Ovary (tissue), 9 donors: ENCODE measurements around the gene VTA1. TPM values are rescaled to one million over a fixed set of nuclear protein-coding genes. Genes with fewer than 3 reads are reported as not detected.
"Not testable (repeated sequence)": the region's sequence is repeated elsewhere in the genome, so short reads cannot be mapped to it uniquely, and the experiment has no call there.

Experiments
- DNase-seq, 5 donors: peaks; one replicate each; pipeline ENCODE4 v3.0.0-alpha.2; 2019 to 2020
- H3K27ac ChIP-seq, 2 donors: fragments of 200-600 bp; one replicate each; pipeline versions ENCODE4 v1.5.1 to v1.8.0; 2019 to 2022
- H3K27me3 ChIP-seq: fragments of 200-600 bp; one replicate; pipeline ENCODE4 v1.8.0; 2022
- H3K36me3 ChIP-seq: fragments of 200-600 bp; sonication (generic); one replicate; pipeline ENCODE4 v1.5.1; 2019
- H3K4me1 ChIP-seq: one replicate; pipeline ENCODE4 v1.8.1; 2013; ENCODE audit warnings: mild to moderate bottlenecking, moderate library complexity; ENCODE audit not compliant: insufficient read depth
- H3K4me3 ChIP-seq: fragments of 200-600 bp; sonication (generic); one replicate; pipeline ENCODE4 v1.5.1; 2017
- H3K9me3 ChIP-seq, 2 donors: fragments of 200-600 bp in 1 of 2; sonication (generic) in 1 of 2; one replicate each; pipeline versions ENCODE4 v1.5.1 to v1.8.1; 2013 to 2019; ENCODE audit warnings: mild to moderate bottlenecking in 1 of 2, moderate library complexity in 1 of 2
- EP300 ChIP-seq: sonication (generic); formaldehyde crosslinking; IDR thresholded peaks from one replicate; pipeline ENCODE4 v1.6.1; 2017; ENCODE audit warnings: antibody characterized with exemption
- POLR2A ChIP-seq: fragments of 450-650 bp; IDR thresholded peaks from one replicate; pipeline ENCODE4 v1.6.1; 2017; ENCODE audit warnings: antibody characterized with exemption, mild to moderate bottlenecking, moderate library complexity
- WGBS, 3 donors: extraction: QIAGEN DNeasy Blood & Tissue Kit in 1 of 3; methylation state at CpG; one replicate each; pipeline versions ENCODE4 v1.1.5 to v1.1.7; 2013 to 2017; 5-methylcytosine and 5-hydroxymethylcytosine counted together
- intact Hi-C, 4 donors: fragments of 100-400 bp; cut with DNase I; formaldehyde crosslinking; loops; one replicate each; pipeline versions ENCODE4 v1.11.0 to v1.15.1; 2022 to 2023
- polyA plus RNA-seq, 2 donors: library from polyadenylated mRNA; stranded (reverse); fragments of 200-250 nt in 1 of 2; fragments of 350-450 nt in 1 of 2; fragmentation: Illumina TruSeq in 1 of 2; extraction: RNeasy Lipid Tissue Mini Kit (QIAGEN cat#74804) in 1 of 2; gene quantifications; one replicate each; pipeline ENCODE4 v1.2.3, GENCODE V29; 2013 to 2014
- total RNA-seq, 7 donors: library from RNA; depleted of rRNA in 2 of 7; stranded (reverse); fragments of >200 nt in 2 of 7; fragmentation: NEBNext Ultra II Directional in 3 of 7; extraction: Animal tissue kit (Norgen Biotek cat#: 25700) in 3 of 7; gene quantifications; one replicate each; pipeline versions ENCODE4 v1.1.0 to v1.2.4, GENCODE V29; 2016 to 2023
- TF ChIP-seq, protein P1 (sequence below), 3 donors: fragments of 450-650 bp in 2 of 3; fragments of 200-600 bp in 1 of 3; IDR thresholded peaks; one replicate each; pipeline versions ENCODE4 v1.5.1 to v1.8.0; 2016 to 2022; ENCODE audit warnings: antibody characterized with exemption in 3 of 3, mild to moderate bottlenecking in 1 of 3
- donor health status: DM: no; HTN: no; CAD: no; lungs with moderate emphysema.
- donor health status: DM: no; HTN: no; CAD: no.
- donor health status: Bipolar disorder and iron deficiency.
- donor health status: DM: yes; HTN: yes; CAD: no.
- donor health status: DM: no; HTN: no; CAD: no.
- donor health status: DM: yes; HTN: yes; CAD: no.

The VTA1 gene
- total and polyA plus RNA-seq, 9 donors: 17.6 to 36.9 (median 24.5) TPM

- H3K27ac ChIP-seq: no peak overlapping the region
- intact Hi-C loops: no loop called here
- no peak for TF ChIP-seq EP300
- no peaks in the 10 kb centered on the region for H3K4me1 ChIP-seq
- no peak for DNase-seq
- no peak overlapping the region for H3K4me3 ChIP-seq
- H3K27me3 ChIP-seq: no peaks in the 10 kb centered on the region
- no peaks in the 10 kb centered on the region for H3K9me3 ChIP-seq
- 76 to 86% (median 80%) methylated on average over 8 of the region's 8 CpGs for WGBS, 3 donors
- H3K36me3 ChIP-seq: no peaks in the 10 kb centered on the region
Measured at GRCh38 chr6:142223938-142224337, 76.9 kb downstream of the VTA1 start.

DNA sequence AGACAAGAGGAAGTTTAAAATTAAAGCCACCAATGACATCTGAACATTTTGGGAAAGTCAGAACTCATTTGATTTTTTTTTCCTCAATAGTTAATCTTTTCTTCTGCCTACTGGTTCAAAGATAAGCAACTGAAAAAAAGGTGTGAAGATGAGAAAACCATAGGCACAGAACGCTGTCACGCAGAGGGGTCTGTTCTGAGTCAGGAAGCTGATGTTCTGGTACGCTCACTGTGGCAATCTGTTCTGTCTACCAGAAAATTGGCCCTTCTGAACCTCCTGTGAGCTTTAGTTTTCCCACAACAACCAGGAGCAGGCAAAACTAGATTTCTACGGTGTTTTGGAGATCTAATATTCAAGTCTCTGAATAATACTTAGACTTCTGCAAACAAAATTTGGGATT lies 78.1 kb downstream of the VTA1 start:
- DNase-seq: no peak
- Histone ChIP-seq H3K4me1 (no peaks in the 10 kb centered on the region), H3K36me3 (no peaks in the 10 kb centered on the region), H3K27me3 (no peaks in the 10 kb centered on the region), H3K9me3 (no peaks in the 10 kb centered on the region), H3K4me3 (no peak overlapping the region), H3K27ac (no peak overlapping the region)
- intact Hi-C loops: no loop called here
- 79 to 83% (median 83%) methylated on average over 4 of the region's 4 CpGs for WGBS, 3 donors
- TF ChIP-seq POLR2A (no peak), EP300 (no peak)
- TF ChIP-seq, protein P1, sequence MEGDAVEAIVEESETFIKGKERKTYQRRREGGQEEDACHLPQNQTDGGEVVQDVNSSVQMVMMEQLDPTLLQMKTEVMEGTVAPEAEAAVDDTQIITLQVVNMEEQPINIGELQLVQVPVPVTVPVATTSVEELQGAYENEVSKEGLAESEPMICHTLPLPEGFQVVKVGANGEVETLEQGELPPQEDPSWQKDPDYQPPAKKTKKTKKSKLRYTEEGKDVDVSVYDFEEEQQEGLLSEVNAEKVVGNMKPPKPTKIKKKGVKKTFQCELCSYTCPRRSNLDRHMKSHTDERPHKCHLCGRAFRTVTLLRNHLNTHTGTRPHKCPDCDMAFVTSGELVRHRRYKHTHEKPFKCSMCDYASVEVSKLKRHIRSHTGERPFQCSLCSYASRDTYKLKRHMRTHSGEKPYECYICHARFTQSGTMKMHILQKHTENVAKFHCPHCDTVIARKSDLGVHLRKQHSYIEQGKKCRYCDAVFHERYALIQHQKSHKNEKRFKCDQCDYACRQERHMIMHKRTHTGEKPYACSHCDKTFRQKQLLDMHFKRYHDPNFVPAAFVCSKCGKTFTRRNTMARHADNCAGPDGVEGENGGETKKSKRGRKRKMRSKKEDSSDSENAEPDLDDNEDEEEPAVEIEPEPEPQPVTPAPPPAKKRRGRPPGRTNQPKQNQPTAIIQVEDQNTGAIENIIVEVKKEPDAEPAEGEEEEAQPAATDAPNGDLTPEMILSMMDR (IDR thresholded peaks at IDR 0.05): no peak

DNA sequence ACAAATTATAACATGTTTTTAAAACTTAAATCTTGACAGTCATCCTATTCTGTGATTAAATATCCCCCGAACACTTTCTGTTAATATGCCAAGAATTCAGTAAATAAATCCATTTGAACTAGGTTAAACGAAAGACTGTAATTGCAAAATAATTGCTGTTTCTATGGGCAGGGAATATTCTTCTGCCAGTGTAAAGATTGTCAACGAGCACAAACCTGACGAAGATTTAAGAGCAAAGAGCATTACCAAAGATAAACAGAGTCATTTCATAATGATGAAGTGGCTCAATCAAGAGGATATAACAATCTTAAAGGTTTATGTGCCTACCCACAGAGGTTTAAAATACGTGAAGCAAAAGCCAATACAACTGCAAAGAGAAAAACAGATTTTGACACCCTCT lies 78.5 kb downstream of the VTA1 start:
- Histone ChIP-seq H3K4me1 (no peaks in the 10 kb centered on the region), H3K27ac (no peak overlapping the region), H3K9me3 (no peaks in the 10 kb centered on the region), H3K27me3 (no peaks in the 10 kb centered on the region), H3K4me3 (no peak overlapping the region), H3K36me3 (no peaks in the 10 kb centered on the region)
- 58 to 70% (median 65%) methylated on average over 5 of the region's 5 CpGs for WGBS, 3 donors
- intact Hi-C loops: no loop called here
- no peak for DNase-seq
- no peak for TF ChIP-seq EP300
- TF ChIP-seq, protein P1 (IDR thresholded peaks at IDR 0.05): no peak
- TF ChIP-seq POLR2A: no peak

DNA sequence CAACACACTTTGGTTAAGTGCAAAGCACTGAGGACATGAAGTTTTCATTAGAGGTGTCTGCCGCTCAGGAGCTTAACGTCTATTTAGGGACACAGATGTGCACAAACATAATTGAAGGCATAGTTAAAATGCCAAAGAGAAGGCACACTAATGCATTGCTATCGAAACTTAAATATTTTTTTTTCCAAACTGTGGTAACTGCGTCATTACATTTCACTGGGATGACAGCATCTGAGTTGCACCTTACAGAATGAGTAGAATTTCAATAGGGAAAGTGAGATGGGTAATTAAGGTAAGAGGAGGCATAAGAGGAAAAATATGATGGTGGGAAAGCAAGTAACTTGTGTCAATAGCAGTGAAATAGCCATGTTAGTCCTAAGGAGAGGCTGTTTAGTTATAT lies 79.7 kb downstream of the VTA1 start:
- 82 to 89% (median 89%) methylated on average over 4 of the region's 4 CpGs for WGBS, 3 donors
- Histone ChIP-seq H3K9me3 (no peaks in the 10 kb centered on the region), H3K4me1 (no peaks in the 10 kb centered on the region), H3K27me3 (no peaks in the 10 kb centered on the region), H3K27ac (no peak overlapping the region), H3K36me3 (no peaks in the 10 kb centered on the region), H3K4me3 (no peak overlapping the region)
- intact Hi-C loops: no loop called here
- TF ChIP-seq EP300: no peak
- TF ChIP-seq, protein P1 (IDR thresholded peaks at IDR 0.05): no peak
- no peak for TF ChIP-seq POLR2A
- no peak for DNase-seq

GRCh38 chr6:142229518-142230270 lies 82.6 kb downstream of the VTA1 start:
- DNase-seq, H3K27ac ChIP-seq, H3K27me3 ChIP-seq, H3K9me3 ChIP-seq, H3K4me1 ChIP-seq, intact Hi-C loops, H3K4me3 ChIP-seq, H3K36me3 ChIP-seq: not testable (repeated sequence)
- WGBS, 3 donors: 92 to 96% (median 95%) methylated on average over 6 of the region's 6 CpGs

GRCh38 chr6:142232206-142233044 lies 85.4 kb downstream of the VTA1 start:
- H3K4me1 ChIP-seq, intact Hi-C loops: not testable (repeated sequence)
- 52 to 73% (median 63%) methylated on average over 12 of the region's 12 CpGs for WGBS, 3 donors

More at GRCh38 chr6:142232206-142233044, 85.4 kb downstream of the VTA1 start:
- DNase-seq, H3K9me3 ChIP-seq, H3K27me3 ChIP-seq, H3K27ac ChIP-seq, H3K4me3 ChIP-seq, H3K36me3 ChIP-seq: not testable (repeated sequence)
